B cell (primary cell): Measurements from ENCODE around the gene AURKA. TPM values are rescaled to one million over a fixed set of nuclear protein-coding genes. Genes with fewer than 3 reads are reported as not detected.

Source experiments
- ATAC-seq: fragments of 200-7000 bp; cut with Tn5 transposase; one replicate; pipeline ENCODE4 v1.10.0; 2021; ENCODE audit warnings: low read depth, mild to moderate bottlenecking, moderate number of reproducible peaks, moderate library complexity
- CTCF ChIA-PET: fragments of 350-600 bp; sonication (Branson Sonifier 250); formaldehyde crosslinking; loops from one replicate; lab custom pipeline; 2021; ENCODE audit warnings: antibody characterized with exemption, inconsistent platforms; lab: Charles Lee
- POLR2A ChIA-PET: fragments of 350-600 bp; sonication (Branson Sonifier 250); formaldehyde crosslinking; loops from one replicate; lab custom pipeline; 2021; ENCODE audit warnings: antibody characterized with exemption; lab: Charles Lee
- DNase-seq: peaks from one replicate; pipeline ENCODE4 v3.0.0; 2013
- H2AFZ ChIP-seq: 2 replicates; pipeline ENCODE4 v1.6.1; 2012; ENCODE audit warnings: mild to moderate bottlenecking, low read depth, low read length; ENCODE audit not compliant: insufficient read depth, poor library complexity, severe bottlenecking
- H3K27ac ChIP-seq, 2 donors: 1 replicate in 1 of 2; 2 replicates in 1 of 2; pipeline ENCODE4 v1.5.1; 2012 to 2013; ENCODE audit warnings: low read length in 2 of 2, mild to moderate bottlenecking in 2 of 2, moderate library complexity in 1 of 2
- H3K27me3 ChIP-seq, 4 experiments: fragments of 200-600 bp in 1 of 4; sonication (generic) in 1 of 4; replicated peaks in 1 of 4; 1 replicate in 2 of 4; 2 replicates in 2 of 4; pipeline versions ENCODE4 v1.6.1 to v1.7.0; 2013 to 2016; ENCODE audit warnings: low read length in 3 of 4, mild to moderate bottlenecking in 2 of 4, mixed read lengths in 1 of 4, moderate library complexity in 1 of 4; ENCODE audit not compliant: insufficient read depth in 4 of 4, control insufficient read depth in 3 of 4; ENCODE audit errors: control extremely low read depth in 1 of 4
- H3K36me3 ChIP-seq, 2 experiments: replicated peaks in 1 of 2; 1 replicate in 1 of 2; 2 replicates in 1 of 2; pipeline versions ENCODE4 v1.6.1 to v1.7.1; 2013; ENCODE audit warnings: low read length in 1 of 2; ENCODE audit not compliant: insufficient read depth in 2 of 2, control insufficient read depth in 1 of 2; ENCODE audit errors: control extremely low read depth in 1 of 2, extremely low read depth in 1 of 2
- H3K4me1 ChIP-seq, 2 donors: fragments of 200-600 bp in 1 of 2; sonication (generic) in 1 of 2; 1 replicate in 1 of 2; 2 replicates in 1 of 2; pipeline versions ENCODE4 v1.5.1 to v1.6.1; 2013 to 2017; ENCODE audit warnings: low read length in 2 of 2; ENCODE audit not compliant: control insufficient read depth in 2 of 2, insufficient read depth in 2 of 2
- H3K4me2 ChIP-seq: replicated peaks from 2 replicates; pipeline ENCODE3; 2012; ENCODE audit warnings: mild to moderate bottlenecking, low read depth, low read length; ENCODE audit not compliant: poor library complexity, severe bottlenecking
- H3K4me3 ChIP-seq, 5 experiments: fragments of 200-600 bp in 1 of 5; sonication (generic) in 1 of 5; 1 replicate in 3 of 5; 2 replicates in 2 of 5; pipeline versions ENCODE4 v1.5.1 to v1.7.0; 2011 to 2016; ENCODE audit warnings: low read length in 4 of 5, mild to moderate bottlenecking in 4 of 5, low read depth in 2 of 5, control low read depth in 1 of 5, moderate library complexity in 1 of 5; ENCODE audit not compliant: insufficient read depth in 1 of 5; ENCODE audit errors: control extremely low read depth in 1 of 5, extremely low read depth in 1 of 5
- H3K79me2 ChIP-seq: fragments of 200-600 bp; sonication (generic); one replicate; pipeline ENCODE4 v1.6.0; 2016; ENCODE audit warnings: low read length; ENCODE audit not compliant: control insufficient read depth, insufficient read depth
- H3K9ac ChIP-seq: fragments of 200-600 bp; sonication (generic); 2 replicates; pipeline ENCODE4 v1.6.1; 2017; ENCODE audit warnings: mild to moderate bottlenecking, low read length, moderate library complexity
- H3K9me3 ChIP-seq, 3 donors: one replicate each; pipeline versions ENCODE4 v1.6.1 to v1.7.1; 2013; ENCODE audit warnings: low read length in 2 of 3; ENCODE audit not compliant: control insufficient read depth in 2 of 3, insufficient read depth in 1 of 3; ENCODE audit errors: control extremely low read depth in 1 of 3
- H4K20me1 ChIP-seq: 2 replicates; pipeline ENCODE4 v1.6.0; 2012; ENCODE audit warnings: mild to moderate bottlenecking, low read length; ENCODE audit not compliant: insufficient read depth, control insufficient read depth, poor library complexity, severe bottlenecking
- H3K27ac Mint-ChIP-seq: one replicate; pipeline ENCODE4 v1.8.0; 2021; ENCODE audit warnings: mixed read lengths
- H3K27me3 Mint-ChIP-seq: one replicate; pipeline ENCODE4 v1.8.0; 2021; ENCODE audit warnings: mixed read lengths
- H3K4me1 Mint-ChIP-seq: one replicate; pipeline ENCODE4 v1.8.0; 2021; ENCODE audit warnings: mixed read lengths
- H3K4me3 Mint-ChIP-seq: one replicate; pipeline ENCODE4 v1.8.0; 2021; ENCODE audit warnings: mixed read lengths
- H3K9me3 Mint-ChIP-seq: one replicate; pipeline ENCODE4 v1.8.0; 2022; ENCODE audit warnings: mixed read lengths; ENCODE audit not compliant: insufficient read depth
- CTCF ChIP-seq: fragments of 200-600 bp; IDR thresholded peaks from one replicate; pipeline ENCODE4 v1.8.0; 2022; ENCODE audit warnings: antibody characterized with exemption, mild to moderate bottlenecking
- EZH2 ChIP-seq: IDR thresholded peaks from 2 replicates; pipeline ENCODE4 v1.6.1; 2012; ENCODE audit warnings: borderline replicate concordance, low read depth, mild to moderate bottlenecking, moderate library complexity, low read length; ENCODE audit not compliant: insufficient read depth, poor library complexity, severe bottlenecking
- WGBS: methylation state at CpG from one replicate; pipeline ENCODE4 v1.1.5; 2013; ENCODE audit warnings: missing lambda C conversion rate; ENCODE audit not compliant: insufficient coverage; 5-methylcytosine and 5-hydroxymethylcytosine counted together
- intact Hi-C: fragments of 100-400 bp; cut with micrococcal nuclease; formaldehyde crosslinking; loops from one replicate; pipeline ENCODE4 v1.10.0; 2022
- polyA plus RNA-seq: library from polyadenylated mRNA; depleted of rRNA; stranded (reverse); fragments of >200 nt; gene quantifications from 2 replicates; pipeline ENCODE4 v1.2.3, GENCODE V29; 2012
- total RNA-seq, 2 donors: library from RNA; stranded (reverse); fragments of 120-200 nt in 1 of 2; gene quantifications; 1 replicate in 1 of 2; 2 replicates in 1 of 2; pipeline versions ENCODE4 v1.2.3 to v1.2.4, GENCODE V29; 2013 to 2022

Gene AURKA
- total and polyA plus RNA-seq, 2 donors (not counting 1 experiment from before 2014, with no cell fraction given), result 0.86 to 3.9 TPM

DNA sequence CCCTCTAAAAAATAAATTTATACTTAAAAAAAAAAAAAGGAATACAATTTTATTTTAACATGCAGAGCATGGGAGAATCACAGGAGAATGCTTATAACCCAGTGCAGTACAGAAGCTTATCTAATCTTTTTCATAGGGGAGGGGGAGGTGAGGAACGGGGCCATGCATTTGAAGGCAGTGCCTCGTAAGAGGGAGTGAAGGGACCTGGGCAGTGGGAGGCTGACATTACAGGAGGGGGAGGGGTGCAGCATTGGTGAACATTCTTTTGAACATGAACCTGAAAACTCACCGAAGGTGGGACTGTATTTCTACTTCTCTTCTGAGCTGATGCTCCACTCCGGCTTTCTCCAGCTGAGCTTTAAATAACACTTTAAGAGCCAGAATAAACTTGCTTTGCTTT, 9.3 kb downstream of the AURKA start:
- Histone ChIP-seq H3K79me2 (peaks cover 11% of the 10 kb centered on the region), H3K4me1 (no peaks in the 10 kb centered on the region), H3K27me3 (no peaks in the 10 kb centered on the region), H3K9me3 (no peaks in the 10 kb centered on the region), H2AFZ (no peak overlapping the region), H3K4me3 (no peak overlapping the region), H3K27ac (no peak overlapping the region), H3K9ac (no peak overlapping the region), H3K4me2 (no peak overlapping the region), H4K20me1 (no peaks in the 10 kb centered on the region), H3K36me3 (peaks cover 2% of the 10 kb centered on the region in 2 experiments)
- no peak for ATAC-seq
- 100% methylated on average over 3 of the region's 4 CpGs for WGBS
- no peak for DNase-seq
- H3K4me3 Mint-ChIP-seq, result no peak overlapping the region
- TF ChIP-seq EZH2, result no peak
- no peak for TF ChIP-seq CTCF
- H3K27ac Mint-ChIP-seq, result no peak overlapping the region
- CTCF ChIA-PET, result no interaction called here
- H3K4me1 Mint-ChIP-seq, result no peaks in the 10 kb centered on the region
- H3K9me3 Mint-ChIP-seq, result no peaks in the 10 kb centered on the region
- H3K27me3 Mint-ChIP-seq, result no peaks in the 10 kb centered on the region
- intact Hi-C loops, result no loop called here
- POLR2A ChIA-PET, result no interaction called here

DNA sequence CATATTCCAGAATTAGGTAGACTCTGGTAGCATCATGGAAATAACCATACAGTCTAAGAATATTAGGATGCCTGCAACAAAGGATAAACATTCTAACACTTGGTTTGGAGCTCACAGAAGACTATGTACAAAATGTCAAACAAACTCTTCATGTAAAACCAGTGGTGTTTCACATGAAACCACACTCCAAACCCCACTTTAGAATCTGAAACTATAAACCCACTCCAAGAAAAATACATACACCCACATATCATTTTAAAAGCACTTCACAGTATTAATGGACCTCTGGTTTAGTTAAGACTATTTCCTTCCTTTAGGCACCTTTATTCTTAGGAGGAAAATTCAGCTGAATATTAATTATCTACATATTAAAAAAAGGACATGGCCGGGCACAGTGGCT, 10.5 kb downstream of the AURKA start:
- Mint-ChIP-seq H3K27me3 (no peaks in the 10 kb centered on the region), H3K27ac (no peak overlapping the region), H3K4me3 (no peak overlapping the region), H3K9me3 (no peaks in the 10 kb centered on the region), H3K4me1 (no peaks in the 10 kb centered on the region)
- peaks cover 2% of the 10 kb centered on the region in 2 experiments for H3K36me3 ChIP-seq
- H3K27ac ChIP-seq, result no peak overlapping the region
- H4K20me1 ChIP-seq, result no peaks in the 10 kb centered on the region
- ATAC-seq (no peak), DNase-seq (no peak)
- no peaks in the 10 kb centered on the region for H3K27me3 ChIP-seq
- POLR2A ChIA-PET, result no interaction called here
- no peak overlapping the region for H3K4me2 ChIP-seq
- no peak for TF ChIP-seq EZH2
- no peak for TF ChIP-seq CTCF
- H2AFZ ChIP-seq, result no peak overlapping the region
- CTCF ChIA-PET, result no interaction called here
- no CpG with 5 or more reads among the region's 1 CpG for WGBS
- H3K79me2 ChIP-seq, result peaks cover 11% of the 10 kb centered on the region
- no peaks in the 10 kb centered on the region for H3K4me1 ChIP-seq
- H3K9ac ChIP-seq, result no peak overlapping the region
- intact Hi-C loops, result no loop called here
- no peaks in the 10 kb centered on the region for H3K9me3 ChIP-seq
- H3K4me3 ChIP-seq, result no peak overlapping the region
